HepG2 (cell line): ENCODE data around the gene ZNF32. TPM values are rescaled to one million over a fixed set of nuclear protein-coding genes. Genes with fewer than 3 reads are reported as not detected.
A peak's percentile ranks its signal among the peaks of the same experiment; 100 is the strongest.

Source experiments
- ATAC-seq: fragments of 200-7000 bp; cut with Tn5 transposase; 3 replicates; pipeline ENCODE4 v1.9.1; 2020; ENCODE audit warnings: mild to moderate bottlenecking, moderate library complexity
- BruUV-seq: library from RNA; stranded (reverse); fragments of 400-500 nt; replicated peaks from 2 replicates; lab custom pipeline; 2021; lab: Mats Ljungman, UMichigan
- CTCF ChIA-PET: fragments of 300-600 bp; formaldehyde crosslinking; extraction: SDS; loops from one replicate; lab custom pipeline; 2021; ENCODE audit warnings: low total read pairs, inconsistent platforms, low intra/inter-chr PET ratio; lab: Yijun Ruan, JAX
- POLR2A ChIA-PET: fragments of 350-600 bp; sonication (Branson Sonifier 250); formaldehyde crosslinking; loops from one replicate; lab custom pipeline; 2020; ENCODE audit warnings: antibody characterized with exemption, inconsistent platforms; lab: Yijun Ruan, JAX
- DNase-seq: peaks from one replicate; pipeline ENCODE4 v3.0.0-alpha.2; 2015; ENCODE audit warnings: low spot score
- FAIRE-seq: peaks from 3 replicates; lab custom pipeline; 2011; peaks lifted over from hg19 to GRCh38; lab: Jason Lieb, UNC
- H2AFZ ChIP-seq: one replicate; pipeline ENCODE4 v1.6.1; 2011; ENCODE audit warnings: low read length, inconsistent platforms
- H3K27ac ChIP-seq: fragments of 300-600 bp; 3 replicates; pipeline ENCODE4 v1.8.0; 2011; ENCODE audit warnings: mixed run types, mild to moderate bottlenecking, mixed read lengths, low read length, inconsistent platforms; ENCODE audit not compliant: insufficient read depth; ENCODE audit errors: extremely low read length
- H3K27me3 ChIP-seq, 2 experiments: fragments of 200-600 bp in 1 of 2; 2 replicates in 1 of 2; 3 replicates in 1 of 2; pipeline versions ENCODE4 v1.6.0 to v1.8.0; 2011; ENCODE audit warnings: low read length in 2 of 2, mild to moderate bottlenecking in 2 of 2, moderate library complexity in 2 of 2, inconsistent platforms in 1 of 2; ENCODE audit not compliant: insufficient read depth in 2 of 2, control insufficient read depth in 1 of 2
- H3K36me3 ChIP-seq, 2 experiments: fragments of 200-600 bp in 1 of 2; replicated peaks in 1 of 2; 2 replicates in 1 of 2; 3 replicates in 1 of 2; pipeline versions ENCODE4 v1.5.1 to v1.8.0; 2011; ENCODE audit warnings: low read length in 2 of 2, inconsistent platforms in 1 of 2; ENCODE audit not compliant: insufficient read depth in 2 of 2, control insufficient read depth in 1 of 2
- H3K4me1 ChIP-seq: 2 replicates; pipeline ENCODE4 v1.5.1; 2012; ENCODE audit warnings: low read length, inconsistent platforms; ENCODE audit not compliant: insufficient read depth
- H3K4me2 ChIP-seq: 2 replicates; pipeline ENCODE4 v1.6.0; 2011; ENCODE audit warnings: low read depth, low read length, inconsistent platforms
- H3K4me3 ChIP-seq, 3 experiments: fragments of 200-600 bp in 1 of 3; sonication (generic), shearing (Covaris generic) in 1 of 3; replicated peaks in 1 of 3; 2 replicates each; pipeline ENCODE4 v1.5.1; 2011 to 2016; ENCODE audit warnings: low read length in 3 of 3, inconsistent platforms in 2 of 3, low read depth in 2 of 3, mild to moderate bottlenecking in 2 of 3, control low read depth in 1 of 3, mixed read lengths in 1 of 3; ENCODE audit not compliant: insufficient read depth in 1 of 3
- H3K79me2 ChIP-seq: one replicate; pipeline ENCODE4 v1.6.1; 2011; ENCODE audit warnings: low read length, inconsistent platforms; ENCODE audit not compliant: insufficient read depth
- H3K9ac ChIP-seq: 2 replicates; pipeline ENCODE4 v1.6.0; 2011; ENCODE audit warnings: mild to moderate bottlenecking, low read depth, low read length, inconsistent platforms; ENCODE audit not compliant: insufficient read depth
- H3K9me3 ChIP-seq: 2 replicates; pipeline ENCODE4 v1.5.1; 2012; ENCODE audit warnings: mild to moderate bottlenecking, low read length
- H4K20me1 ChIP-seq: 2 replicates; pipeline ENCODE4 v1.6.0; 2011; ENCODE audit warnings: inconsistent platforms, mild to moderate bottlenecking, low read length, moderate library complexity; ENCODE audit not compliant: insufficient read depth
- GATAD2A ChIP-seq: IDR thresholded peaks from 2 replicates; pipeline ENCODE4 v1.6.1; 2016
- KLF15 ChIP-seq: sonication (generic); formaldehyde crosslinking; IDR thresholded peaks from 2 replicates; pipeline ENCODE4 v1.8.1; 2023; ENCODE audit warnings: borderline replicate concordance, mild to moderate bottlenecking, inconsistent platforms, missing genetic modification reagents, mixed read lengths
- MAFF ChIP-seq: IDR thresholded peaks from 2 replicates; pipeline ENCODE4 v1.6.1; 2011; ENCODE audit warnings: low read depth, low read length, improper control_type of control experiment
- MAFK ChIP-seq, 2 experiments: IDR thresholded peaks in 1 of 2; conservative IDR thresholded peaks in 1 of 2; 2 replicates each; pipeline ENCODE4 v1.6.1; 2011; ENCODE audit warnings: improper control_type of control experiment in 2 of 2, low read length in 2 of 2
- NFATC3 ChIP-seq: sonication (generic); formaldehyde crosslinking; IDR thresholded peaks from 2 replicates; pipeline ENCODE4 v1.5.1; 2020; ENCODE audit warnings: mild to moderate bottlenecking, missing genetic modification reagents
- NFIB ChIP-seq: sonication (generic); formaldehyde crosslinking; IDR thresholded peaks from 2 replicates; pipeline ENCODE4 v1.9.0; 2021; ENCODE audit warnings: missing genetic modification reagents, mild to moderate bottlenecking, borderline replicate concordance
- PAXIP1 ChIP-seq: sonication (generic); formaldehyde crosslinking; conservative IDR thresholded peaks from 2 replicates; pipeline ENCODE4 v1.4.0; 2020; ENCODE audit warnings: mild to moderate bottlenecking, missing genetic modification reagents, moderate library complexity
- SETDB1 ChIP-seq: sonication (generic); formaldehyde crosslinking; IDR thresholded peaks from 2 replicates; pipeline ENCODE4 v1.5.1; 2020; ENCODE audit warnings: missing genetic modification reagents, mild to moderate bottlenecking, borderline replicate concordance
- SKIL ChIP-seq: sonication (generic); formaldehyde crosslinking; IDR thresholded peaks from 2 replicates; pipeline ENCODE4 v1.8.0; 2022; ENCODE audit warnings: missing genetic modification reagents, mild to moderate bottlenecking, moderate library complexity, borderline replicate concordance
- SP1 ChIP-seq, 2 experiments: fragments of 450-650 bp in 1 of 2; sonication (generic) in 1 of 2; formaldehyde crosslinking in 1 of 2; IDR thresholded peaks; 2 replicates each; pipeline versions ENCODE4 v1.4.0 to v1.6.1; 2016 to 2020; ENCODE audit warnings: missing genetic modification reagents in 1 of 2
- SP2 ChIP-seq: sonication (generic); formaldehyde crosslinking; IDR thresholded peaks from 2 replicates; pipeline ENCODE4 v1.5.1; 2020; ENCODE audit warnings: mild to moderate bottlenecking, missing genetic modification reagents
- ZFP41 ChIP-seq: sonication (generic); formaldehyde crosslinking; IDR thresholded peaks from 2 replicates; pipeline ENCODE4 v1.4.0; 2020; ENCODE audit warnings: mild to moderate bottlenecking, missing genetic modification reagents, borderline replicate concordance
- ZFP82 ChIP-seq: sonication (generic); formaldehyde crosslinking; IDR thresholded peaks from 2 replicates; pipeline ENCODE4 v1.5.1; 2020; ENCODE audit warnings: mild to moderate bottlenecking, missing genetic modification reagents, borderline replicate concordance
- ZNF546 ChIP-seq: sonication (generic); formaldehyde crosslinking; conservative IDR thresholded peaks from 2 replicates; pipeline ENCODE4 v1.8.1; 2023; ENCODE audit warnings: mild to moderate bottlenecking, missing genetic modification reagents
- ZNF660 ChIP-seq: sonication (generic); formaldehyde crosslinking; IDR thresholded peaks from 2 replicates; pipeline ENCODE4 v1.5.1; 2020; ENCODE audit warnings: mild to moderate bottlenecking, low read depth, missing genetic modification reagents, borderline replicate concordance
- ZNF674 ChIP-seq: sonication (generic); formaldehyde crosslinking; IDR thresholded peaks from 2 replicates; pipeline ENCODE4 v1.5.0; 2020; ENCODE audit warnings: low read depth, mild to moderate bottlenecking, missing genetic modification reagents
- ZNF713 ChIP-seq: sonication (generic); formaldehyde crosslinking; IDR thresholded peaks from 2 replicates; pipeline ENCODE4 v1.4.0; 2020; ENCODE audit warnings: mild to moderate bottlenecking, missing genetic modification reagents
- WGBS: methylation state at CpG from one replicate; pipeline ENCODE4 v1.1.6; 2017; ENCODE audit warnings: low lambda C conversion rate; 5-methylcytosine and 5-hydroxymethylcytosine counted together
- in situ Hi-C: cut with HindIII; loops from 2 replicates; pipeline ENCODE4 v1.10.0; 2017; ENCODE audit warnings: low pct_unique_long_range_greater_than_20kb; ENCODE audit not compliant: extremely low pct_ligation_motif_present
- intact Hi-C: fragments of 100-400 bp; cut with micrococcal nuclease; formaldehyde crosslinking; loops from one replicate; pipeline ENCODE4 v1.10.0; 2022; ENCODE audit not compliant: unreplicated experiment
- polyA plus RNA-seq, 8 experiments: library from polyadenylated mRNA; depleted of rRNA in 3 of 8; stranded (reverse) in 7 of 8; unstranded in 1 of 8; fragments of >200 nt; fragmentation: Illumina TruSeq in 4 of 8; extraction: Trizol in 4 of 8; gene quantifications; 2 replicates each; pipeline versions ENCODE4 v1.2.1 to v1.2.3, GENCODE V29; 2011 to 2016; ENCODE audit warnings: low read depth in 4 of 8, missing spikeins in 1 of 8, mixed read lengths in 1 of 8; ENCODE audit not compliant: insufficient read depth in 1 of 8
- total RNA-seq, 5 experiments: library from RNA; depleted of rRNA; stranded (reverse); fragments of >200 nt; fragmentation: Illumina TruSeq; extraction: Trizol; gene quantifications; 2 replicates each; pipeline ENCODE4 v1.2.3, GENCODE V29; 2016; ENCODE audit warnings: low read depth in 1 of 5

The ZNF32 gene
- total and polyA plus RNA-seq, 2 of the 13 experiments (the other 11 are each of a cell fraction or from before 2014, with no cell fraction given), result 12.5 to 16.9 TPM

GRCh38 chr10:43598446-43598845 lies 50.2 kb downstream of the ZNF32 start (continued):
- TF ChIP-seq SKIL (no peak), ZNF546 (CRISPR knock-in tag) (no peak), KLF15 (CRISPR knock-in tag) (no peak), ZFP41 (CRISPR knock-in tag) (no peak)
- TF ChIP-seq, all 625 proteins: peak for 0

- peak; percentile 73 for ATAC-seq
- Histone ChIP-seq H2AFZ (no peak overlapping the region), H3K9me3 (peaks cover 7% of the 10 kb centered on the region; the same call in 1 of the 2 replicates), H3K36me3 (no peaks in the 10 kb centered on the region), H3K4me3 (no peak overlapping the region), H3K4me1 (peaks cover 16% of the 10 kb centered on the region), H3K27ac (no peak overlapping the region), H3K9ac (no peak overlapping the region), H3K4me2 (no peak overlapping the region), H4K20me1 (no peaks in the 10 kb centered on the region), H3K27me3 (peaks cover 0 to 20% of the 10 kb centered on the region in 2 experiments; a peak in 3 of 5 replicates), H3K79me2 (no peaks in the 10 kb centered on the region)
- no peak for FAIRE-seq
- no TSS peak for BruUV-seq
- in situ Hi-C loops, result no loop called here
- POLR2A ChIA-PET, result no interaction called here
- CTCF ChIA-PET, result no interaction called here
- intact Hi-C loops, result no loop called here
- WGBS, result 68% methylated on average over 4 of the region's 4 CpGs
- peak; percentile 8 for DNase-seq
- no peak for TF ChIP-seq GATAD2A (CRISPR knock-in tag)
- peak; percentile 97 to 98 for TF ChIP-seq MAFK (conservative IDR thresholded peaks at IDR 0.05 in 1 of 2, IDR thresholded peaks at IDR 0.05 in 1 of 2; ENCODE audit: low read length in 2 of 2)
- no peak for TF ChIP-seq ZNF713 (CRISPR knock-in tag)
- TF ChIP-seq ZFP82, result no peak
- no peak for TF ChIP-seq SP1 (IDR thresholded peaks at IDR 0.05)
- TF ChIP-seq SP1 (CRISPR knock-in tag; IDR thresholded peaks at IDR 0.05), result no peak
- peak; percentile 96 for TF ChIP-seq MAFF
- no peak for TF ChIP-seq SP2 (CRISPR knock-in tag)
- no peak for TF ChIP-seq NFATC3
- no peak for TF ChIP-seq ZNF674 (CRISPR knock-in tag)
- TF ChIP-seq ZNF660 (CRISPR knock-in tag), result no peak
- no peak for TF ChIP-seq NFIB (CRISPR knock-in tag)
- 0 out of 2 replicates have a peak, but pooled peaks have one; percentile 7 for TF ChIP-seq PAXIP1 (CRISPR knock-in tag)
- TF ChIP-seq SETDB1 (CRISPR knock-in tag), result no peak
- TF ChIP-seq, all 625 proteins: peak for 3
These were observed 52.1 kb downstream of the ZNF32 start for GRCh38 chr10:43596546-43596945.
